Activated T-helper 1 cell treated with anti-CD3 and anti-CD28 coated beads, Interleukin-2, amount 50 U/mL, for 16 hours (primary cell): ENCODE results near the gene ODF2.
"Not testable (repeated sequence)": the region's sequence is repeated elsewhere in the genome, so short reads cannot be mapped to it uniquely, and the experiment has no call there.

Experiments
- DNase-seq, 2 donors: peaks; one replicate each; pipeline ENCODE4 v3.0.0-alpha.2; 2020; ENCODE audit warnings: low read depth in 1 of 2, low spot score in 1 of 2

Gene ODF2

DNA sequence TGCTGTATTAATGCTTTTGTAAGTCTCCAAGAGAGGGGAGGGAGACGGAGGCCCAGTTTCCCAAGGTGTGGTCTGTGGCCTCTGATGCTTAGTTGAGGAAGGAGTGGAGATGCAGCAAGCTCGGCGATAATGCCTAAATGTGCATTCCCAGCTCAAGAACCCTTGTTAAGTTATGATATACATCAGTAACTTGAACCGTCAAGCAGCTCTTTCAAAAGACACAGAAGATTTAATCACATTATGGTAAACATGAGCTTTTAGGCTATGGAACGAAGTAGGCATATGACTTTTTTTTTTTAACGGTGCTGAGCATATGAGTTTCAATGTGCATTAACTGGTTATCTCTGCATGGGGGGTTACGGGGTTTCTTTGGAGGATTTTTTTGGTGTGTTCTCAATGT lies 26.4 kb downstream of the ODF2 start:
- no peak for DNase-seq

DNA sequence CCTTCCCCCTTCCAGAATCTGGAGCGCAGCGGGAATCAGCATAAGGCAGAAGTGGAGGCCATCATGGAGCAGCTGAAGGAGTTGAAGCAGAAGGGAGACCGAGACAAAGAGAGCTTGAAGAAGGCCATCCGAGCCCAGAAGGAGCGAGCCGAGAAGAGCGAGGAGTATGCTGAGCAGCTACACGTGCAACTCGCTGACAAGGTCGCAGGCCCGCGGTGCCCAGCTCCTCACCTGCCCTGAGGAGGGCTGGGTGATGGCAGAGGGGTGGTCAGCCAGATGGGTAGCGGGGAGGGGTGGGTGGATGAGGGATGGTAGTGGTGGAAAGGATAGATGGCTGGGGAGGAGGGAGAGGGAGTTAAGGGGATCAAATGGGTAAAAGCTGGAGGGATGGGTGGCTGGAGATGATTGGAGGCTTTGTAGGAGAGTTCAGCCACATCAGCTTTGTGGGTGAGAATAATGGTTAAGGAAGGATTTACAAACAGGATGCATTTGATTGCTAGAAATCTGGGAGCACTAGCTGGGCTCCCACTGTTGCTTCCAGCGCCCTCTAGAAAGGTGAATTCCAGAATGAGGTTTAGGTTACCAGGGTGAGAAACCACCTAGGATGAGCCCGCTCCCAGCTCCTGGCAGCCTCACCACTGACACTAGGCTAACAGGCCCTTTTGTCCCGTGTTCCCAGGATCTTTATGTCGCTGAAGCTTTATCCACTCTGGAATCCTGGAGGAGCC lies 29.0 kb downstream of the ODF2 start:
- DNase-seq = no peak

- no peak for DNase-seq
Measured at GRCh38 chr9:128485414-128485855, 29.6 kb downstream of the ODF2 start.

GRCh38 chr9:128486201-128486600 lies 30.4 kb downstream of the ODF2 start:
- no peak for DNase-seq

DNA sequence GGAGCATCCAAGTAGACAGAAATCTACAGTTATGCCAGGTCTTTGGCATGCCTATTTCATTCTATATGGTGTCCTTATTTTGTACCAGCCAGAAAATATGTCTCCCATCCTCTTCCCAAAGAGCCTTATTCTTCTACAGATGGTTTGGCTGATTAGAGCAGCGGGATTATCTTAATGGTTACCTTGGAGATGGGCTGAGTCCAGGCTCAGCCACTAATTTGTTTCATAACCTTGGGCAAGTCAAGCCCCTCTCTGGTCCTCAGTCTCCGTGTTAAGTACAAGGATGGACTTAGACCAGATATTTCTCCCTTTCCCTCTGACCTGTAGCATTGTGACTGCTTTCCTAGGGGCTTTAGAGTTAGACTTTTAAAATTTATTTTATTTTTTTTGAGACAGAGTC lies 37.6 kb downstream of the ODF2 start:
- DNase-seq = no peak

GRCh38 chr9:128494108-128494745 lies 38.4 kb downstream of the ODF2 start:
- DNase-seq = no peak

DNA sequence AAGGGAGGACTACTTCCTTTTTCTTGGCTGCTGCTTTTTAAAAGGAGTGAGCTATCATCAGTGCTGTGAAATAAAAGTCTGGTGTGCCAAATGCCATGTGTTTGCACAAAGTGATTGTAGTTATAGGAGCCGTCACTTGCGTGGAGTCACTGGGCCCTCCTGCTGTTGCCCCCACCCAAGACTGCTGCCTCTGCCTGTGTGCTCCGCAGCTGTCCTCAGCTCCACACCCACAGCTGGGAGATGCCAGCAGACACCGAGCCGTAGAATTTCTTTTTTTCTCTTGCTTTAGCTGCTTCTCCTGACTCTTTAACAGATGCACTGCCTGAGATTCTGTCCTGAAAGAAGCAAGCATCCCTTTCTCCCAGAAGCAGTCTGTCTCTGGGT lies 38.9 kb downstream of the ODF2 start:
- DNase-seq = no peak

- DNase-seq = no peak
Measured at GRCh38 chr9:128495296-128495695, 39.5 kb downstream of the ODF2 start.

- DNase-seq = no peak
Measured at GRCh38 chr9:128495804-128496417, 40.1 kb downstream of the ODF2 start.

DNA sequence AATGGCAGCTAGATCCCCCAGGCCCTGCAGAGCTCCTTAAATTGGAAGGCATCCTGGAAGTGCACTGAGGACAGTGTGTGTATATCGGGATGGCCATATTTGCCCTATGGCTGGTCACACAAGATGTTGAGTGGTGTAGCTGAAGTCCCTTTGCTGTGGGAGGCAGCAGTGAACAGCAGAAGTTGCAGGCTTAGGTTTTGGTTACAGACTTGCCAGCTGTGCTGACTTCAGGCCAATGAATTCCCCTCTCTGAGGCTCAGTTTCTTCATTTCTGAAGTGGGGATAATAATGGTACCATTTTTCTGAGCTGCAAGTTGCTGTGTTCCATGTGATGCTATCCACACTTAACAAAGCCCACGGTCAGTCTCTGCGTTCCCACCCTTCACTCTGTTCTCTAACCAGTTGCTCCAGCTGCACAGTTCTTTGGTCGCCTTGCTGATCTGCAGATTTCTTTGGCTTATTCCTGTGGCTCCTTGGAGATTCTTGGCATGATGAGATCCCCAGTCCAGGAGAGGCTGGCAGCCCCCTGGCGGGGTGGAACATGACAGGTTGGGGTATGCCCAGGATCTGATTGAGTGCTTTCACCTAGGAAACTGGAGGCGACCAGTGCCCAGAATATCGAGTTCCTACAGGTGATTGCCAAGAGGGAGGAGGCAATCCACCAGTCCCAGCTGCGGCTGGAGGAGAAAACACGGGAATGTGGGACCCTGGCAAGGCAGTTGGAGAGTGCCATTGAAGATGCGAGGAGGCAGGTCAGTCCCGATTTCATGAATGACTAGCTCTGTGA lies 42.2 kb downstream of the ODF2 start:
- no peak for DNase-seq

DNA sequence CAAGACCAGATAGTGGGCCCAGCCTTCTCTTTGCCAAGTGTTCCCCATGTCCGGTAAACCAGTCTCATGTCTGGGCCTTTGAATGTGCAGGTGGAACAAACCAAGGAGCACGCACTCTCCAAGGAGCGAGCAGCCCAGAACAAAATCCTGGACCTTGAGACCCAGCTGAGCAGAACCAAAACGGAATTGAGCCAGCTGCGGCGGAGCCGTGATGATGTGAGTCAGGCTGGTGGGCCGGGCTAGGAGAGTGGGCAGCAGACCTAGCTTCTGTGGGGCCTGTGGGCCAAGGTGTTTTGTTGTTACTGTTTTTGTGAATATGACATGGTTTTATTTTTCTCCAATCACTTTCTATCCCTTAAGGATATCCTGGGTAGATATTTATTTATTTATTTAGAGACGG lies 43.1 kb downstream of the ODF2 start:
- DNase-seq = no peak

DNA sequence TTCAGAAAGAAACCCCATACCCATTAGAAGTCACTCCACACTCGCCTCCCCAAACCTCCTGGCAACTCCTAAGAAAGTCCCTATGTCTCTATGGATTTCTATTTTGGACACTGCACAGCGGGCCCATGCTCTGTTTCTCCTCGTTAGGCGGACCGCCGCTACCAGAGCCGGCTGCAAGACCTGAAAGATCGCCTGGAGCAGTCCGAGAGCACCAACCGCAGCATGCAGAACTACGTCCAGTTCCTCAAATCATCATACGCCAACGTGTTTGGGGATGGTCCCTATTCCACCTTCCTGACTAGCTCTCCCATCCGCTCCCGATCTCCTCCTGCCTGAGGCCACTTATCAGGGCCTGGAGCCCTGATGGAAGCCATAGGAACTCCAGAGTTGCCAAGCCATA lies 44.1 kb downstream of the ODF2 start:
- DNase-seq = no peak

- not testable (repeated sequence) for DNase-seq
Measured at GRCh38 chr9:128503415-128503825, 47.6 kb downstream of the ODF2 start.

DNA sequence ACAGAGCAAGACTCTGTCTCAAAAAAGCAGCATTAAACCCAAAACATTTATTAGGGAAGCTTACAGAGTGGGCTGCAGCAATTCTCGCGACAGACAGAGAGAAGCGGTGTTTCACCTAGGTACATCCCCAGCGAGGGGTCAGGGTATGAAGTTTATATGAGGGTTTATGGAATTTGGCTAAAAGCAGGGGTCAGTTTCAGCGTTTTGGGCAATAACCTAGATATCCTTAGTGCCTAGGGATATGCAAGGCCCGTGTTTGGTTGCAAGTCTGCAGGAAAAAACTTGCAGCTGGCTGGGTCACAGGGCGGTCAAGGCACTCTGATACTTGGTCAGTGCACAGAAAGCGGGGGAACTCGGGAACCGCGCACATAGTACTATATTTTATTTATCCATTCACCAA lies 48.1 kb downstream of the ODF2 start:
- no peak for DNase-seq

- peak; percentile 94 to 95 for DNase-seq
Measured at GRCh38 chr9:128504485-128505413, 48.9 kb downstream of the ODF2 start, which contains the start of gene GLE1. Gene GLE1, plus strand, starts transcription at chr9:128504719. Its CDS starts 87 bp downstream, at chr9:128504806.

DNA sequence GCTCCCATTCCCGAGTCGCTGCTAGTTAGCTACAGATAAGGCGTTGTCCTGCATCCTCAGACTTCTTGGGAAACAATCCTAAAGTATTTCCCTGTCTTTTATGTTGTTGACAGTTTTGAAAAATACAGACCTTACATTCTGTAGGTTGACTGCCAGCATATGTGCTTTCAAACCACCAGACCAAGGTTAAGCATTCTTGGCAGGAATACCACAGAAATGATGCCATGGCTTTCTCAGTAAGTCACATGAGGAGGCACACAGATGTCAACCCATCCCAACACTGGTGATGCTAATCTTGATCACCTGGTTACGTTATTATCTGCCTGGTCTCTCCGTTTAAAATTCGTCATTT lies 49.6 kb downstream of the ODF2 start:
- DNase-seq = no peak

DNA sequence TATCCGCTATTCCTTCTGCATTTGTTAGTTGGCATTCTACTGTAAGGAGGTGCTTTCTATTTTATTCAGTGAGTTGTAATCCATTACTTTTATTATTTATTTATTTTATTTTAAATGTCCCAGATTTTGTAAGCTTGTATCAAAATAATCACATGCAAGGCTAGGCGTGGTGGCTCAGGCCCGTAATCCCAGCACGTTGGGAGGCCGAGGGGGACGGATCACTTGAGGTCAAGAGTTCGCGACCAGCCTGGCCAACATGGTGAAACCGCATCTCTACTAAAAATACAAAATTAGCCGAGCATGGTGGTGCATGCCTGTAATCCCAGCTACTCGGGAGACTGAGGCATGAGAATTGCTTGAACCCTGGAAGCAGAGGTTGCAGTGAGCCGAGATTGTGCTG lies 50.1 kb downstream of the ODF2 start:
- not testable (repeated sequence) for DNase-seq

GRCh38 chr9:128512820-128513219 lies 57.0 kb downstream of the ODF2 start:
- DNase-seq = no peak

GRCh38 chr9:128521956-128522355 lies 66.2 kb downstream of the ODF2 start:
- DNase-seq = no peak

GRCh38 chr9:128523199-128523925 lies 67.6 kb downstream of the ODF2 start:
- no peak for DNase-seq
